Mononuclear cell (primary cell): ENCODE measurements around the gene ZIC2. TPM values are rescaled to one million over a fixed set of nuclear protein-coding genes. Genes with fewer than 3 reads are reported as not detected.

ENCODE experiments used
- H3K27me3 ChIP-seq: 2 replicates; pipeline ENCODE4 v1.6.0; 2011; ENCODE audit warnings: low read length, control low read depth; ENCODE audit not compliant: insufficient read depth
- H3K4me1 ChIP-seq: 2 replicates; pipeline ENCODE4 v1.5.1; 2011; ENCODE audit warnings: mild to moderate bottlenecking, low read length, control low read depth; ENCODE audit not compliant: insufficient read depth
- H3K4me3 ChIP-seq: 2 replicates; pipeline ENCODE4 v1.5.1; 2011; ENCODE audit warnings: mild to moderate bottlenecking, low read length, moderate library complexity
- H3K9me3 ChIP-seq: 2 replicates; pipeline ENCODE4 v1.5.1; 2011; ENCODE audit warnings: low read depth, mild to moderate bottlenecking, control low read depth, low read length
- total RNA-seq: library from RNA; depleted of rRNA; stranded (reverse); fragments of >200 nt; gene quantifications from one replicate; pipeline ENCODE4 v1.2.3, GENCODE V29; 2012

Gene ZIC2
- total RNA-seq, 1 donor, result not detected

DNA sequence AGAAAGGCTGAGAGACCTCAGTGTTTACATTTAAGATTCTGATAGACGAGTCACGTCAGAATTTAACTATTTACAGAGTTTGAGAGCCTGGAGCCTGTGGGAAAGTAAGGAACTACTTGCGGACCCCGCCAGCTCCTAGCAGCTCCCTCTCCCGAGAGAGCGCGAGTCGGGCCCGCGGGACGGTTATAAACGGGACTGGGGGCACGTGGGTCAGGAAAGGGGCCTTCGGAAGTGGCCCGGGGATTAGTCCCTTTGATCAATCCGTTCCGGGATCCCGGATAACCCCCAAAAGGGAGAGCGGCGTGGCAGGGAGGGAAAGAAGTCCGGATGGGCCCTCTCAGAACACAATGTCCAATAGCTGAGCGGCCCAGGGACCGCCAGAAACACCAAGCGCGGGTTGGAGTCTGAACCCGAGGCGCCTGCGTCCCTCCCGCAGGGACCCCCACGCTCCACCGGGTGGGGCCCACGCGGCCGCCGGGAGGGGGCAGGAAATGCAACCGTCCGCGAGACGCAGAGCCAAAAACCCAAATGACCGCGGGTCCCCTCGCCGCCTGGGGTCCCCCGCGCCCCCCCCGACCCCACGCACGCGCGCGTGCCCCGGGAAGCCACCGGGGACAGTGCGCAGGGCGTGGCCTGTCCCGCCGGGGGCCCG, 13.6 kb upstream of the ZIC2 start:
- no peaks in the 10 kb centered on the region for H3K9me3 ChIP-seq
- H3K4me1 ChIP-seq, result peaks cover 30% of the 10 kb centered on the region
- peaks cover 87% of the 10 kb centered on the region for H3K27me3 ChIP-seq
- H3K4me3 ChIP-seq, result no peak overlapping the region

DNA sequence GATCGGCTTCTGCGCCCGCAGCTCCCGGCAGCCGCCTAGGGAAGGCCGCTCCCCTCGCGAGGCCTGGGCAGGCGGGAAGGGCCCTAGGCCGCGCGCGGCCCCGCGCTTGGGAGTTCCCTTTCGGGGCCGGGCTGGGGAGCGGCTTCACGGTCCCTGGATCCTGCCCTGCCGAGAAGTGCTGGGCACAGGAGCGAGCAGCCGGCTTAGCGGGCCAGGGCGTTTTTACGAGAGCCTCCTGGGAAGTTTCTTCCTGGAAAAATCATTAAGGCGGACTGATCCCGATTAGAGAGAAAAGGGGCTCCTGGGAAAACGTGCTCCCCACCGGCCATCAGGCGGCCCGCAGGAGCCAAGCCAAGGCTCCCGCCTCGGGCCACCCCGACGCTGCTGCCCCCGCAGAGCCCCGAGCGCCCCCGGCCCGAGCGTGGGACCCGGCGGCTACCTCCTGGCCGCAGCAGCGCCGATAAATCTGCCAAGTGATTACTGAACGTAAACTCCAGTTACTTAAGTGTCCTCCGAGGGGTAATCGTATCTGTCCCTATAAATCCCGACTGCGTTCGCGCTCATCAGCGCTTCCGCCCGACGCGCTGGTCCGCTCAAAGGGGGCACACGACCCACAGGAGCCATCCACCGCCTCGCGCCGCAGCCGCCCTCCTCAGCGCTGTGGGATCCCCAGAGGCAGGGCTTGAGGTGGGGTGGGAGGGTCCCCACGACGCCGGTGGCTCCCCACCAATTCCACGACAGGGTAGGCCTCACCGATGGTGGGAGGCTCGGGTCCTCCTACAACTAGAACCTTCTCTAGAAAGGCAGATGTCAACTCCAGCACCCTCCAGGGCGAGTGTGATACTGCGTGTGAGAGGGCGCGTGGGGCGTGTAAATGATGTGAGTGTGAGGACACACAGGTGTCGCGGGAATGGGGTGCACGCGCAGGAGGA, 12.8 kb upstream of the ZIC2 start:
- Histone ChIP-seq H3K4me3 (no peak overlapping the region), H3K9me3 (no peaks in the 10 kb centered on the region), H3K4me1 (peaks cover 30% of the 10 kb centered on the region), H3K27me3 (peaks cover 87% of the 10 kb centered on the region)

DNA sequence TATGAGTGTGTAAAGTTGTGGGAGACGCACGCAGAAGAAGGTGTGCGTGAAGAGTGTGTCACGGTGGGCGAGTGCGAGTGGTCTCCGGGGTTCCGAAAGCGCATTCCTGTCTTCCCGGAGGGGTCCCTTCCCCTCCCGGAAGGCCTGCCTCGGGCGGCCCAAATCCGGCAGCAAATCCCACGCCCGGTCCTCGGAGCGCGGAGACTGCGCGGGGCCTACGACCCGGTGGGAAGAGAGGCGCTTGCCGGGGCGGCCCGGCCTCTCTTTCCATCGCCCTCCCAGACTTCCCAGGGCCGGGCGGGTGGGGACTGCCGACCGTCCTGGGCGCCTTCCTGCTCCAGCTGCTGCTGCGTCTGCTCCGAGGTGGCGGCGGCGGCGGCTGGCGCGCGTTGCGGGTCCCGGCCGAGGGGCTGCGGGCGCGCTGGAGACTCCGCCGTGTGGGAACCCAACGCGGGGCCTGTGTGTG, 12.1 kb upstream of the ZIC2 start:
- H3K4me3 ChIP-seq, result no peak overlapping the region
- peaks cover 30% of the 10 kb centered on the region for H3K4me1 ChIP-seq
- H3K9me3 ChIP-seq, result no peaks in the 10 kb centered on the region
- H3K27me3 ChIP-seq, result peaks cover 87% of the 10 kb centered on the region

DNA sequence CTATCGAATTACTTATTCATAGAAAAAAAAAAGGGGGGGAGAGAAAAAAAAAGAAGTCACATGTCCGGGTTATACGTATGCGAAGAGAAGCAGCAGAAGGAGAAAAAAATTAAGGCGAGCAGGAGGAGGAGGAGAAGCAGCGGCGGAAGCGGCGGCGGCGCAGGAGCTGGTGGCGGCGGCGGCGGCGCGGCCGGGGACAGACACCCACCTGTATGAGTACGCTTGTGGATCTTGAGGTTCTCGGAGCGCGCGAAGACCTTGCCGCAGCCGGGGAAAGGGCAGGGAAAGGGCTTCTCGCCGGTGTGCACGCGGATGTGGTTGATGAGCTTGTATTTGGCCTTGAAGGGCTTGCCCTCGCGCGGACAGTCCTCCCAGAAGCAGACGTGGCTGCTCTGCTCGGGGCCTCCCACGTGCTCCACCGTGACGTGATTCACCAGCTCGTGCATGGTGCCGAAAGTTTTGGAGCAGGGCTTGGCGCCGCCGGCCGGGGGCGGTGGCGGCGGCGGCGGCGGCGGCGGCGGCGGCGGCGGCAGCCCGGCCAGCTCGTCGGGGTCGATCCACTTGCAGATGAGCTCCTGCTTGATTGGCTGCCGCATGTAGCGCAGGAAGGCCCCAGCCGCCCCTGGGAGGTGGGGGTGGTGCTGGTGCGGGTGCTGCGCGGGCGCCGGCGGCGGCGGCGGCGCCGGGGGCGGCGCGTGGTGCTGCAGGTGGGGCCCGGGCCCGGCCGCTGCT, 11.5 kb upstream of the ZIC2 start:
- H3K9me3 ChIP-seq, result no peaks in the 10 kb centered on the region
- no peak overlapping the region for H3K4me3 ChIP-seq
- H3K4me1 ChIP-seq, result peaks cover 30% of the 10 kb centered on the region
- H3K27me3 ChIP-seq, result peaks cover 89% of the 10 kb centered on the region

DNA sequence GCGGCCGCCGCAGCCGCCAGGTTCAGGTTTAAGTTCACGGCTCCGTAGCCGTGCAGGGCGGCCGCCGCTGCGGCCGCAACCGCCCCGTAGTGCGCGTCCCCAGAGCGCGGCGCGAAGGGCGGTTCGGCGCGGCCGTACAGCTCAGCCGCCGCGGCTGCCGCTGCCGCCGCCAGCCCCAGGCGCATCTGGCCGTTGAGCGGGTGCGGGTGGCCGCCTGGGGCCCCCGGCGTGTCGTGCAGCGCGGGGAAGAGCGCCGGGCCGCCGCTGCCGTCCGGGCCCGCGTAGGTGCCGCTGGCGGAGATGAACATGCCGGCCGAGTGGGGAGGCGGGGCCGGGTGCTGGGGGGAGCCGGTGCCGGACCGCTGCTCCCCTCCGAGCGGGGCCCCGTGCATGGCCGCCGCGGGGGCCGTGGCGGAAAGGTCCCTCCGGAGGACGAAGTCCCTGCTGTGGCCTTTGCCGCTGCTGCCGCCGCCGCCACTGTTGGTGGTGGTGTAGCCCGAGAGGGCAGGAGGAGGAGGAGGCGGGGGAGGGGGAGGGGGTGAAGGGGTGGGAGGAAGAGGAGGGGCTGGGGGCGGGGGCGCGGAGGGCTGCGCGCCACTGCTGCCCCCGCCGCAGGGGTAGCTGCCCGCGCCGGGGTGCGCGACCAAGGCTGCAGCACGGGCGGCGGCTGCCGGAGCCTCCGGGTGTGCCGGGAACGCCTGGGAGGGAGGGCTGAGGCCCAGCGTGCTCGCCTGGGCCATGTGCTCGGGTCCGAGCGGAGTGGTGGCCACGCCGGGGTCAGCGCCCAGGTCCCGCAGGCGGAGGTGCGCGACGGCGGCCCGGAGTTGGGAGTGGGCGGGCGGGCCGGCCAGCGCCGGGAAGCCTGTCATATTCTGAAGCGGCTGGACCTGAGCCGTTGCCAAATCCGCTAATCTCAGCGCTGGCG, 10.7 kb upstream of the ZIC2 start:
- Histone ChIP-seq H3K4me3 (no peak overlapping the region), H3K9me3 (no peaks in the 10 kb centered on the region), H3K27me3 (peaks cover 89% of the 10 kb centered on the region), H3K4me1 (peaks cover 30% of the 10 kb centered on the region)

DNA sequence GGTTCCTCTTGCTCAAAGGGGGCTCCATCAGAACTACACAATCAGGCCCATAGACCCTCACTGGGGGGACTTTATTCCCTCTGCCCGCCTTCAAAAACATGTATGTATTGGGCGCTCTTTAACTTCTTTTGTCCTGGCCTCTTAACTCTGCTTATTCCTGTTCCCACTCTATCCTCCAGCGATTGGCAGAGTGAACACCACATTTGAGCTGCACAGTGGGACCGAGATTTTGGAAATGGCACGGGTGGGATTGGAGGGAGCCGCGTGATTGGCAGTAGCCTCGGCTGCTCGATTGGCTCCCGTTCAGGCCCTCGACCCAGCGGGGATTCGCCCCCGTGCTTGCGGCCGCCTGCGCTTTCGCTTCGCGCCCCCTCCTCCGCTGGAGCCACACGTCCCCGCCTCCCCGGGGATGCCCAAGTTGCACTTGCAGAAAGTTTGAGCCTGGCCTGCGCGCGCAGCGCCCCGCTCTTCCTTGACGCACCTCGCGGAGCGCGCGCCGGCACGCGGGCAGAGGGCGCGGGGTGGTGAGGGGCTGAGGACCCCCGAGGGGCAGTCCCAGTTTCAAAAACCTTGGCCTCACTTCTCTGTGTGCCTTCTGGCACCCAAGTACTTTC, 9.9 kb upstream of the ZIC2 start, which contains the start of gene ZIC5:
ZIC5 (minus strand) TSS at position 192 of the 614 bp plus-strand sequence; CDS start at position 28, 164 bp downstream.
- Histone ChIP-seq H3K27me3 (peaks cover 89% of the 10 kb centered on the region), H3K4me1 (peaks cover 30% of the 10 kb centered on the region), H3K4me3 (no peak within 1 kb of the TSS), H3K9me3 (no peaks in the 10 kb centered on the region)

DNA sequence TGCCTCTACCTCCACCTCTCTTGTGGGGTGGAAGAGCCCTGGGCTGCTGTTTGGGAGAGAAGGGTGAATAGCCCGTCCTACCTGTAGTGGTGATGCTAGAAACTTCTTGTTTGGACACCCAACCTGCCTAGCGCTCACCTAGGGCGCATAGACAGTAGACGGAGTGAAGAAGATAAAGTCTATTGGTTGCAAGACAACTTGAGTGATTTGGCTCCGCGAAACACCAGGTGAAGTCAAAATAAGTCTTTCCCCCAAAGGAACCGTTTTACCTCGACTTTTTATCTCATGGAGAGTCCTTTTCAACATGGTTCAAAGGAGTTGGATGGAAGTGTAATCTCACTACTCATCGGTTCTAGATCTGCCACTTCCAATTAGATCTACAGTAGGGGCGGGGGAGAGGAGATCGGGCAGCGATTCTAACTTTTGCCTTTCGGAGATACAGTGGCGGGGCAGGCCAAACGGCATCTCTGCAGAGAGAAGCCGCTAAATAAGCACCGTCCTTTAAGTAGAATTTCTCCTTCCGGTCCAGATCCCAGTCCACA, 9.3 kb upstream of the ZIC2 start:
- Histone ChIP-seq H3K27me3 (peaks cover 89% of the 10 kb centered on the region), H3K4me1 (peaks cover 32% of the 10 kb centered on the region), H3K4me3 (no peak overlapping the region), H3K9me3 (no peaks in the 10 kb centered on the region)

DNA sequence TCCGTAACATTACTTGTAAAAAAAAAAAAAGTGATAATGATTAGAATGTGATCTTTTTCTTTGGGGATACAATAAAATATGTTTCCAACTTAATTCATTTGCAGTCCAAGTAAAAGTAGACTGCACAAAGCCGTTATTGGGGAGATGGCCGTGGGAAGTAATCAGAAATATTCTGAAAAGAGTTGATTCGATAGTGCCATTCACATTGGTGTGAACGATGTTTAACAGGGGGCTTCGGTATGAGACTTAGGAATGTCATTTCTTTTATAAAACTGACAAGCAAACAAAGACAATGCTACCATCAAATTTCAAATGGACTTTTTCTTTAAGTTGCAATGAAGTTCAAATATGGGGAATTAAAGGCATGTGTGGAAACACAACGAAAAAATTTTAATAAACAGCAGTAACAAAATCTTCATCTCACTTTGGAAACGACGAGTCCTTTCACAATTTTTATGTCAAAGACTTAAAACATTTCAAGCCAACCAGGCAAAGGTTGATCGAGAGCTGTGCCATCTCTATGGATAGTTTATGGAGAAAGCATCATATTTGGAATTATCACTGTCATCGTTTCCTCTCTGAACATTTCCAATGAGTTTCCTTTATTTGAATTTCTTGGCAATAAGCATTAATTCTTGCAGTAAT, 8.3 kb upstream of the ZIC2 start:
- Histone ChIP-seq H3K27me3 (peaks cover 89% of the 10 kb centered on the region), H3K9me3 (no peaks in the 10 kb centered on the region), H3K4me1 (peaks cover 38% of the 10 kb centered on the region)

DNA sequence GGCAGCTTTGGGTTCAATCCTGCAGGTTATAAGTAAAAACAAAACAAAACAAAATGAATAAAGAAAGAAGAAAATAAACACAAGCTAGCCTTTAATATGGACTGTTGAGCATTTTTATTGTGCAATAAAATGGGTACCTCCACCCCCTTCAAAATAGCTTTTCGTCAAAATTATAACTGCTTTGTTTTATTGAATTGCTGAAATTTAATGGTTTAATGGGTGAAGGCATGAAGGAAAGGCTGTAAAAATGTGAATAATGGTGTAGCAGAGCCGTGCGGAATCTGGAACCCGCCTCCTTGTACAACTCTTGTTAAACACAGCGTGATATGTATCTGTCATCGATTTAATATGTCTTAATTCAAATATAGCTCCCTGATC, 7.8 kb upstream of the ZIC2 start:
- H3K4me1 ChIP-seq, result peaks cover 38% of the 10 kb centered on the region
- peaks cover 89% of the 10 kb centered on the region for H3K27me3 ChIP-seq
- no peaks in the 10 kb centered on the region for H3K9me3 ChIP-seq
- H3K4me3 ChIP-seq, result no peak overlapping the region

More for the DNA sequence above, 8.3 kb upstream of the ZIC2 start:
- no peak overlapping the region for H3K4me3 ChIP-seq

DNA sequence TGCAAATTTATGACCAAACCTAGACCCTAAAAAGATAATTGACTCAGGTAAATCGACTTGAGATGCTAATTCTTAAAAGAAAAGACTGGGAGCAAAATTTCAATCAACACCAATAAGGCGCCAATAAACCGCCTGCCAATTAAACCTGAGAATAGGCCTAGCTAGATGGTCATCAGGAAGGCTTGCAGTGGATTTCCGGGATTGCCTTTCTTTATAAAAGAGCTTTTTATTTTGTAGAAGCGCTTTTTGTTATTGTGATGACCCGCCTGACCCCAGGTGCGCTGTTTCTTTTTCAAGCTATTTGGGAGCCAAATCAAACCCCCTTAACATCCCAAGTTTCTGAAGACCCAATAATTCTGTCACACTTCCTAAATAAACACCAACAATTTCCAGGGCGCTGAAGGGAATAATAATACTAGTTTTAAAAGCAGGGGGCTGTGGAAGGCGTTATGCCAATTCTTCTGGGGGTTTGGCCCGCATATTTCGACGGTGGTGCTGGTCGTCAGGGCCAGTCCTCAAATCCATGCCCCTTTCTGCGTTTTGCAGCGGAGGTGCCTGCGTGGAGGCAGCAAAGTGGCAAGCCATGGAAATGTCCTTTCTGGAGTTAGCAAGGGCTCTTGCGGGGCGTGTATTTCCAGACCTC, 7.2 kb upstream of the ZIC2 start:
- H3K4me1 ChIP-seq, result peaks cover 38% of the 10 kb centered on the region

DNA sequence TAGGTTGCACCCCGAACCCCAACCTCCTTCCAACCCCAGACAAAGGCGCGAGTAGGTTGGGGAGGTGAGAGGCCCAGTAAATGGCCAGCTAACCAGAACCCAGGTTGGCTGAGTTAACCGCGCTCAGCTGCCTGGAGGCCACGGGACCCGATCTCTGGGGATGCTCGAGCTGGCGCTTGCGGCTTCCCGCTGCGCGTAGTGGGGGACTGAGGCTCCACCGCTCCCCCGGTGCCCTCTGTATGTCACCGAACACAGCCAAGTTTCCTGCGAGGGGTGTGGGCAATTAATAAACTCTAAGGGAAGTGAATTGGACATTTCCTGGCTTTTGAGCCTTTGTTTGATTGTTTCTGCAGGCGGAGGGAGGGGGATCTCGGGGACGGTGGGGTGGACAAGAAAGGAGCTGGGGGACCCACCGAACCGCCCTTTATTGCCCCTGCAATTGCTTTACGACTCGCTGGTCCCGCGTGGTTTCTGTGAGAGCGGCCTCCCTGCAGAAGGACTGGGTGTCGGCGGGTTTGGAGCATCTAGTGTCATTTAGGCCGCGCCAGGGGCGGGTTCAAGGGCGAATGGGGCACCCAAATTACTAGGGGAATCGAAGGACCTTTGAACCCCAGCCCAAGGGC, 6.5 kb upstream of the ZIC2 start:
- Histone ChIP-seq H3K4me3 (no peak overlapping the region), H3K27me3 (peaks cover 89% of the 10 kb centered on the region), H3K4me1 (peaks cover 37% of the 10 kb centered on the region), H3K9me3 (no peaks in the 10 kb centered on the region)

More for the DNA sequence above, 7.2 kb upstream of the ZIC2 start:
- Histone ChIP-seq H3K4me3 (no peak overlapping the region), H3K9me3 (no peaks in the 10 kb centered on the region), H3K27me3 (peaks cover 89% of the 10 kb centered on the region)

DNA sequence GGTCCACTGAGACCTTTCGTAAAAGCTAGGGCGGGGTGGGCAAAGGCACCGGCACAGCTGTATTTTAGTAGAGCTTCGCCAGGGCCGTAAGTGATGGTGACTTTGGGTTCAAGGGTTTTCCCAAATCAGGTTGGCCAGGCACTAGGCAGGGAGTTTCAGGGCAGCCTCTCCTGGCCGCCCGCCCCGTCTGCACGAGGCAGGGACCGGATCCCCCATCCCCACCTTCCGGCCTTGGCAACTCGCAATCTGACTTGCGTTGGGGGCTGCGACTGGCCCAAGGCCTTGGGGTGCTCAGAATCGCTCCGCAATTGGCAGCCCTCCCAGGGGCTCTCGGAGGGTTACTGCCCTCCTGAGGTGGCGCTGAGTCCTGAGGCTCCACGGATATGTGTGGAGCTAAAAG, 6.0 kb upstream of the ZIC2 start:
- H3K4me1 ChIP-seq, result peaks cover 40% of the 10 kb centered on the region
- no peak overlapping the region for H3K4me3 ChIP-seq
- H3K9me3 ChIP-seq, result no peaks in the 10 kb centered on the region
- peaks cover 92% of the 10 kb centered on the region for H3K27me3 ChIP-seq
